Mesenchymal stem cell (in vitro differentiated cells and primary cell): ENCODE measurements around the gene GNAZ.

Experiments used
- DNase-seq: peaks from one replicate; pipeline ENCODE4 v3.0.0-alpha.2; 2013
- H2AFZ ChIP-seq: one replicate; pipeline ENCODE4 v1.6.1; 2013; ENCODE audit warnings: low read depth, mild to moderate bottlenecking, control low read depth, inconsistent platforms, low read length, moderate library complexity
- H2AK5ac ChIP-seq: 2 replicates; pipeline ENCODE4 v1.6.1; 2013; ENCODE audit warnings: low read length, moderate library complexity, mild to moderate bottlenecking, inconsistent platforms; ENCODE audit not compliant: severe bottlenecking
- H2BK120ac ChIP-seq: one replicate; pipeline ENCODE4 v1.6.1; 2013; ENCODE audit warnings: low read depth, mild to moderate bottlenecking, inconsistent platforms, low read length, moderate library complexity
- H2BK12ac ChIP-seq, 2 experiments: one replicate each; pipeline ENCODE4 v1.6.1; 2013; ENCODE audit warnings: inconsistent platforms in 2 of 2, low read length in 2 of 2, mild to moderate bottlenecking in 2 of 2, moderate library complexity in 2 of 2, control low read depth in 1 of 2
- H2BK15ac ChIP-seq: one replicate; pipeline ENCODE4 v1.6.1; 2013; ENCODE audit warnings: mild to moderate bottlenecking, low read depth, inconsistent platforms; ENCODE audit not compliant: poor library complexity, severe bottlenecking
- H2BK5ac ChIP-seq: 2 replicates; pipeline ENCODE4 v1.6.1; 2013; ENCODE audit warnings: low read depth, mild to moderate bottlenecking, low read length, control low read depth, inconsistent platforms; ENCODE audit not compliant: poor library complexity, severe bottlenecking
- H3K14ac ChIP-seq, 2 experiments: one replicate each; pipeline ENCODE4 v1.6.1; 2013; ENCODE audit warnings: inconsistent platforms in 2 of 2, low read length in 2 of 2, control low read depth in 1 of 2, mild to moderate bottlenecking in 1 of 2, moderate library complexity in 1 of 2
- H3K18ac ChIP-seq, 2 experiments: one replicate each; pipeline ENCODE4 v1.6.1; 2013; ENCODE audit warnings: inconsistent platforms in 2 of 2, low read length in 2 of 2, control low read depth in 1 of 2, low read depth in 1 of 2, mild to moderate bottlenecking in 1 of 2
- H3K23ac ChIP-seq, 2 experiments: one replicate each; pipeline ENCODE4 v1.6.1; 2013; ENCODE audit warnings: inconsistent platforms in 2 of 2, low read length in 2 of 2, mild to moderate bottlenecking in 2 of 2, moderate library complexity in 2 of 2, control low read depth in 1 of 2
- H3K27ac ChIP-seq: 2 replicates; pipeline ENCODE4 v1.5.1; 2013; ENCODE audit warnings: mild to moderate bottlenecking, moderate library complexity, low read length, control low read depth, inconsistent platforms; ENCODE audit not compliant: poor library complexity, severe bottlenecking
- H3K27me3 ChIP-seq, 2 experiments: 2 replicates each; pipeline versions ENCODE4 v1.6.1 to v1.7.0; 2013; ENCODE audit warnings: low read length in 2 of 2, mild to moderate bottlenecking in 2 of 2, moderate library complexity in 2 of 2, control low read depth in 1 of 2, inconsistent platforms in 1 of 2; ENCODE audit not compliant: control insufficient read depth in 1 of 2, insufficient read depth in 1 of 2
- H3K36me3 ChIP-seq, 2 experiments: 2 replicates each; pipeline versions ENCODE4 v1.6.1 to v1.7.0; 2013; ENCODE audit warnings: low read length in 2 of 2, control low read depth in 1 of 2, inconsistent platforms in 1 of 2, low read depth in 1 of 2, mild to moderate bottlenecking in 1 of 2; ENCODE audit not compliant: insufficient read depth in 2 of 2, control insufficient read depth in 1 of 2
- H3K4ac ChIP-seq, 2 experiments: one replicate each; pipeline ENCODE4 v1.6.1; 2013; ENCODE audit warnings: inconsistent platforms in 2 of 2, low read length in 2 of 2, mild to moderate bottlenecking in 2 of 2, moderate library complexity in 2 of 2, control low read depth in 1 of 2, low read depth in 1 of 2
- H3K4me1 ChIP-seq: 2 replicates; pipeline ENCODE4 v1.6.1; 2013; ENCODE audit warnings: low read depth, low read length, control low read depth; ENCODE audit not compliant: control insufficient read depth, insufficient read depth
- H3K4me2 ChIP-seq: 2 replicates; pipeline ENCODE4 v1.6.1; 2013; ENCODE audit warnings: low read length, mild to moderate bottlenecking, inconsistent platforms; ENCODE audit not compliant: poor library complexity, severe bottlenecking
- H3K4me3 ChIP-seq, 2 experiments: 2 replicates each; pipeline versions ENCODE4 v1.5.1 to v1.7.0; 2013; ENCODE audit warnings: low read length in 2 of 2, mild to moderate bottlenecking in 2 of 2, control low read depth in 1 of 2, low read depth in 1 of 2; ENCODE audit not compliant: insufficient read depth in 1 of 2
- H3K79me1 ChIP-seq: replicated peaks from 2 replicates; pipeline ENCODE4 v1.6.1; 2013; ENCODE audit warnings: mild to moderate bottlenecking, control low read depth, low read length, inconsistent platforms; ENCODE audit not compliant: poor library complexity, severe bottlenecking
- H3K9ac ChIP-seq: 2 replicates; pipeline ENCODE4 v1.7.0; 2013; ENCODE audit warnings: mild to moderate bottlenecking, low read length, moderate library complexity
- H3K9me3 ChIP-seq: 2 replicates; pipeline ENCODE4 v1.7.0; 2013; ENCODE audit warnings: mild to moderate bottlenecking, low read length; ENCODE audit not compliant: control insufficient read depth
- H4K8ac ChIP-seq: one replicate; pipeline ENCODE4 v1.6.1; 2013; ENCODE audit warnings: inconsistent platforms, mild to moderate bottlenecking, low read length, moderate library complexity
- H4K91ac ChIP-seq: one replicate; pipeline ENCODE4 v1.6.1; 2013; ENCODE audit warnings: mild to moderate bottlenecking, low read length, inconsistent platforms
- WGBS: methylation state at CpG from one replicate; pipeline ENCODE4 v1.1.7; 2013; ENCODE audit warnings: mixed read lengths; 5-methylcytosine and 5-hydroxymethylcytosine counted together

Gene GNAZ

DNA sequence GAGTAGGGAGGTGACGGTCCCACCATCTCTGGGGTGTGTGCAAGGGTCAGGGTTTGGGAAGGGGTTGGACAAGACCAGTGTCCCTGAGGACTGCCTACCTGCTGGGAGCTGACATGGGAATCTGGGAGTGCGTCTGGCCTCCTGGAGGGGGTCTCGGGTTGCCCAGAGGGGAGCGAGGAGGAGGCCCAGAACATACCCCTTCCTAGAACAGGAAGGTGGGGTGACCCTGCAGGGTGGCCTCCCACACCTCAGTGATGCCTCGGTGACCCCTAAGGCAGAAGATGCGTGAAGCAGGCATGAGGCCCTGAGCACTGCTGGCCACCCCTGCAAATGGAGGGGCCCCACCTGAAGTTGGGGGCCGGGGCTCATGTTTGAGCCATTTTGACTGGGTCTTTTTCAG, 45.0 kb downstream of the GNAZ start:
- no peak overlapping the region for H3K23ac ChIP-seq
- H4K91ac ChIP-seq: no peak overlapping the region
- no peak overlapping the region for H2BK15ac ChIP-seq
- H3K4ac ChIP-seq: no peak overlapping the region
- H3K79me1 ChIP-seq: no peaks in the 10 kb centered on the region
- H3K27me3 ChIP-seq: peaks cover 0 to 6% of the 10 kb centered on the region in 2 experiments
- no peak overlapping the region for H3K4me3 ChIP-seq
- no peak overlapping the region for H2AK5ac ChIP-seq
- H3K14ac ChIP-seq: peak overlapping the region in 1 of 2 experiments; percentile 18
- no peak overlapping the region for H3K18ac ChIP-seq
- H3K36me3 ChIP-seq: no peaks in the 10 kb centered on the region
- no peak overlapping the region for H4K8ac ChIP-seq
- no peaks in the 10 kb centered on the region for H3K9me3 ChIP-seq
- H3K4me2 ChIP-seq: no peak overlapping the region
- WGBS: 79% methylated on average over 7 of the region's 7 CpGs
- DNase-seq: no peak
- no peak overlapping the region for H2BK12ac ChIP-seq
- H2BK5ac ChIP-seq: no peak overlapping the region
- no peak overlapping the region for H2BK120ac ChIP-seq
- no peak overlapping the region for H3K9ac ChIP-seq
- H3K27ac ChIP-seq: no peak overlapping the region
- peaks cover 10% of the 10 kb centered on the region for H3K4me1 ChIP-seq
- H2AFZ ChIP-seq: no peak overlapping the region

DNA sequence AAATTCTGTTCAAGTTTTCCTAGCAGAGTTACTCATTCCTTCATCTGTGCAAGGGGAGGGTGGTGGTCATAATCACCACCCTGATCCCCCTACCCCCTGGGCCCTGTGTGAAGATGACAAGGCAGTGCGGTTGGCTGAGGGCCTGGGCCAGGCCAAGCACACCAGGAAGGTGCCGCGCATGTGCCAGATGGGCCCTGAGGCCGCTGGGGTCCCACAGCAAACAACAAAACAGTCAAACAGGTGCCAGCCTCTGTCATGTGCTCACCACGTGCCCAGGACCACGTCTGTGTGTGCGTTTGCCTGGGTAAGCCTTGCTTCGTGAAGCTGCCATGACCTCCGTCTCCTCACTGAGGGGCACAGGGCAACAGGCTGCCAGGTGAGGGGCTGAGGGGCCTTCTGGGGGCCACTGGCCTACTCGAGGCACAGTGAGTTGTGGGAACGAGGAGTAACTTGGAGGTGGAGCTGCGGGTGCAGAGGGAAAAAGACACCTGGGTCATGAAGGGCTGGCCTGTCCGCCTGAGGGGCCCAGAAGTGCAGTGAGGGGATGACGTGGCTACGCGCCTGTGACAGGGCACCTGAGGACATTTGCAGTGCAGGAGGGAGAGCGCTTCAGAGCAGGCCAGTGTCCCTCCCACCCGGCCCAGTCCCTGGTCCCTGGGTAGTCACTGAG, 45.6 kb downstream of the GNAZ start:
- H3K79me1 ChIP-seq: no peaks in the 10 kb centered on the region
- H3K4me3 ChIP-seq: no peak overlapping the region
- no peak overlapping the region for H4K8ac ChIP-seq
- no peak overlapping the region for H3K27ac ChIP-seq
- H3K4ac ChIP-seq: no peak overlapping the region
- WGBS: 79% methylated on average over 18 of the region's 18 CpGs
- no peak overlapping the region for H2AK5ac ChIP-seq
- no peak overlapping the region for H2BK12ac ChIP-seq
- H4K91ac ChIP-seq: peak overlapping the region; percentile 34
- H2BK5ac ChIP-seq: no peak overlapping the region
- H3K23ac ChIP-seq: no peak overlapping the region
- no peak overlapping the region for H2BK120ac ChIP-seq
- H3K27me3 ChIP-seq: peaks cover under 1 to 9% of the 10 kb centered on the region in 2 experiments
- H3K14ac ChIP-seq: peak overlapping the region in 1 of 2 experiments; percentile 68
- DNase-seq: no peak
- no peaks in the 10 kb centered on the region for H3K9me3 ChIP-seq
- no peak overlapping the region for H3K9ac ChIP-seq
- H2AFZ ChIP-seq: no peak overlapping the region
- H2BK15ac ChIP-seq: no peak overlapping the region
- H3K18ac ChIP-seq: no peak overlapping the region
- no peak overlapping the region for H3K4me2 ChIP-seq
- H3K36me3 ChIP-seq: no peaks in the 10 kb centered on the region
- H3K4me1 ChIP-seq: peaks cover 5% of the 10 kb centered on the region

DNA sequence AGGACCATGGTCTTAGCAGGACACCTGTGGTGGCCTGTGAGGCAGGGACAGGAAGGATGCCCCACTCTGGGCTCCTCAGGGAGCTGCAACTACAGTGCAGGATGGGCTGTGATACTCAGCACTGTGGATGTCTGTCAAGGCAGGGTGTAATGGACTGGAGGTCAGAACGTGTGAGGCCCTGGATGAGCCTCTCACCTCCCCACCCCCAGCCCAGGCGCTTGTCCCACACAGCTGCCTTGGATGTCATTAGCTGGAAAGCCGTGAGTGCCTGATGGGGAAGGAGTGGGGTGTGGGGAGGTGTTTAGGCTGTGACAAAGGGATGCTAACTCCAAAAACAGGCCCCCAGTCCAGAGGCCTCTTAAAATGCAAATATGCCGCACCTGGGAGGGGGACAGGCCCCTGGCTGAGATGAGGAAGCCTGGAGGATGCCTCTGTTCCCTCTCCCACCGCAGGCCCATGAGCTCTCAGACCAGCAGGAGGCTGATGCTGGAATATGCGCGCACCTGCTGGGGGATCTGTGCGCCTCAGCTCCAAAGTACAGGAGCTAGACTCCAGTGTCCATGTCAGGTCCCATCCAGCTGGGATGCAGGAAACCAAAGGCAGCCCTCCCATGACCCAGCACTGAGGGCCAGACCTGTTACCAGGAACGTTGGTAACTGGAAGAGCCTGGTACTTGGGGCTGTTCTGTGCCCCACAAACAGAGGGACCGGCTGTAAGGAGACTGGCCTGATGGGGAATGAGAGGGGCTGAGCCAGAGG, 46.4 kb downstream of the GNAZ start:
- H3K27me3 ChIP-seq: peaks cover 4 to 9% of the 10 kb centered on the region in 2 experiments
- no peaks in the 10 kb centered on the region for H3K9me3 ChIP-seq
- no peak overlapping the region for H3K4ac ChIP-seq
- no peak overlapping the region for H2BK5ac ChIP-seq
- H3K14ac ChIP-seq: no peak overlapping the region
- H2AK5ac ChIP-seq: no peak overlapping the region
- no peak overlapping the region for H3K18ac ChIP-seq
- no peaks in the 10 kb centered on the region for H3K79me1 ChIP-seq
- H3K36me3 ChIP-seq: no peaks in the 10 kb centered on the region
- no peak overlapping the region for H2BK12ac ChIP-seq
- H3K4me1 ChIP-seq: peaks cover 3% of the 10 kb centered on the region
- no peak overlapping the region for H2BK120ac ChIP-seq
- no peak overlapping the region for H3K23ac ChIP-seq
- no peak for DNase-seq
- H4K8ac ChIP-seq: no peak overlapping the region
- H2AFZ ChIP-seq: no peak overlapping the region
- 70% methylated on average over 9 of the region's 10 CpGs for WGBS
- no peak overlapping the region for H4K91ac ChIP-seq
- no peak overlapping the region for H3K9ac ChIP-seq
- no peak overlapping the region for H2BK15ac ChIP-seq
- no peak overlapping the region for H3K4me3 ChIP-seq
- no peak overlapping the region for H3K27ac ChIP-seq
- no peak overlapping the region for H3K4me2 ChIP-seq

DNA sequence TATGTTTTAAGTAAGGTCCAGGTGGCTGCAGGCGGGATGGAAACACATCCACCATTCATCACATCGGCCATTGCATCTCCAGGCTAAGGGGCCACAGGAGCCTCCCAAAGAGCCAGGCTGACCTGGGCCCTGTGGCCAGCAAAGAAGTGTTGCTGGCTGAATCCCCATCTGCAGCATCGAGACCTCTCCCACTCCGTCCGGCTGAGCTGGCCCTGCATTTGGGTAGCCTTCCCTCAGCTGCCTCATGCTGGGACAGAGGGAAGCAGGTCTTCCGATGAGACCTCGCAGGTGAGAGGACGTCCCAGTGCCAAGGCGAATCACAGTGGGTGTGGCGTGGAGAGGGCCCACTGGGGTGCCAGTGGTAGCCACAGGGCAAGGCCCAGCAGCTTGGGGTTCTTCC, 47.0 kb downstream of the GNAZ start:
- Histone ChIP-seq H3K4me2 (no peak overlapping the region), H3K4ac (no peak overlapping the region), H3K9me3 (no peaks in the 10 kb centered on the region), H3K79me1 (no peaks in the 10 kb centered on the region), H3K9ac (no peak overlapping the region), H4K91ac (no peak overlapping the region), H3K27me3 (peaks cover 4 to 9% of the 10 kb centered on the region in 2 experiments), H4K8ac (no peak overlapping the region), H2AFZ (no peak overlapping the region), H3K4me1 (peaks cover 3% of the 10 kb centered on the region), H2BK15ac (no peak overlapping the region), H3K4me3 (no peak overlapping the region), H2AK5ac (no peak overlapping the region), H3K18ac (no peak overlapping the region), H3K23ac (no peak overlapping the region), H3K27ac (no peak overlapping the region), H2BK5ac (no peak overlapping the region), H3K14ac (no peak overlapping the region), H2BK120ac (no peak overlapping the region), H2BK12ac (no peak overlapping the region), H3K36me3 (no peaks in the 10 kb centered on the region)
- WGBS: 91% methylated on average over 10 of the region's 10 CpGs
- no peak for DNase-seq
